HG03045 (cell line): ENCODE measurements around the gene GINS1.

Source experiments
- ATAC-seq: cut with Tn5 transposase; IDR thresholded peaks from one replicate; pipeline ENCODE4 v1.9.1; 2021; ENCODE audit warnings: mild to moderate bottlenecking, moderate library complexity; ENCODE audit not compliant: unreplicated experiment

GINS1 gene

DNA sequence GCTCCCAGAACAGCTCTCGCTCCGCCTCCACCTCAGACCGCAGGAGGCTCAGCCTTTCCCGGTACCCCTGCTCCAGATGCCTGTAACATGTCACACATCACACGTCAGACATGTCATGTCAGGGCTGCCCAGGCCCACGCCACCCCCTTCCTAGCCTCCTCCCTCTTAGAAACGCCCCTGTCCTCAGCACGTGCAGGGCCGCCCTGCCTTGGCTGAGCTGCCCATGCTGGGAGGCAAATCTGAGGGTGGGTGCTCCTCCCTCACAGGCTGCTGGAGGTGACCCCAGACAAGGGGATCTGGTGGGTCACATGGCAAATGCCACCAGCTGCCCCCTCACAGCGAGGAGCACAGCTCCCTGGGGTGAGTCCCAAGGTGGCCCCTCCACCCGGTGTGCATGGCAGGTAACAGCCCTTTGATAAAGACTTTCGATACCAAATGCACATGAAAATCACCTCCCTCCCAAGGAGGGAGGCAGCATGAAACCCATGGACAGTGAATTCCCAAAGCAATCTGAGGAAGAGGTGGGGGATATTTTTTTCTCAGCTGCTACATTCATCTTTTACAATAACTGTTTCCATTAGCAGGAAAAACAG, 84.1 kb downstream of the GINS1 start:
- ATAC-seq: no peak

GRCh38 chr20:25493137-25493536, 85.7 kb downstream of the GINS1 start:
- ATAC-seq: no peak

GRCh38 chr20:25493748-25494505, 86.5 kb downstream of the GINS1 start:
- ATAC-seq: no peak

DNA sequence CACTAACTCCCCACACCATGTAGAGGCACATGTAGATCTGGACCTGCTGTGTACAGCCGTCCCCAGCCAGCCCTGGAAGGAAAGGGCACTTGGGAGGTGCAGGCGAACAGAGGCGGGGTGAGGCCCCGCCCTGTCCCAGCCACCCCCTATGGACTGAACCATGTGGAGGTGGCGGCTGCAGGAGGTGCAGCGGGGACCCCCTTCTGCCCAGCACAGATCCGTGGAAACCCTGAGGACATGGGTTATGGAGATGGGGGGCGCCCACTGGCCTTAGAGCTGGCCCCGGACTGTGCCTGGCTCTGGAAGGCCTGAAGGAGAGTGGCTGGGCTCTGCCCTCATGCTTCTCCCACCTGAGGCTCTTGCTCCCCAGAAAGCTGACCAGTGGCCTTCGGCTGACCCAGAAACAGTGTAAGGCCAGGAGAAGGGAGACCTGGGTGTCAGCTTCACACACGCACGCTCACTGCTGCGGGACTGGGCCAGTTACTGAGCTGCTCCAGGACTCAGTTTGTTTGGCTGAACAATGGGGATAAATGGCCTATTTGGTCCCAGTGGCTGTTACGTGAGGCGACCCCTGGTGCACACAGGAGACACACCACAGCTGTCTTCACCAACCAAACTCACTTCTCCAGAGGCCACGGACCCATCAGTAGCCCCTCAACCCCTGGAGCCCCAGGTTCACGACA, 87.2 kb downstream of the GINS1 start:
- no peak for ATAC-seq

- no peak for ATAC-seq
Observed at GRCh38 chr20:25495189-25495824, 87.8 kb downstream of the GINS1 start.

- ATAC-seq: no peak
Observed at GRCh38 chr20:25496165-25496967, 88.9 kb downstream of the GINS1 start.

DNA sequence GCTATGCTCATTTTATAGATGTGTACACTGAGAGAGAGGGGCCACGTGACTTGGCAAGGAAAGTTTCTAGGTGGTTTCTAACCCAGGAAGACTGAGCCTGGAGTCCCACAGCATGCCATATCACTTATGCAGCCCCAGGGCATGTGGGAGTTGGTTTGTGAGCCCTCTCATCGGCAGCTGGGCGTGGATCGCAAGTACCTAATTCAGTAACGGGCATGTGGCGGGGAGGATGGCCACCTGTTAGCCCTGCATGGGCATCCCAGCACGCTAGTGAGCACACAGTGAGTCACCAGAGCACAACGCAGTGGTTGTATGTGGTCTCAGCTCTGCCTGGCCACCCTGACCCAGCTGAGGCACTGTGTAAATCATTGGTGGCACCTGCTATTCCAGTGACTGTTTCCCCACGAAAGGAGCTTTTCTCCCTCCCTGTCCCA, 89.5 kb downstream of the GINS1 start:
- ATAC-seq: no peak

DNA sequence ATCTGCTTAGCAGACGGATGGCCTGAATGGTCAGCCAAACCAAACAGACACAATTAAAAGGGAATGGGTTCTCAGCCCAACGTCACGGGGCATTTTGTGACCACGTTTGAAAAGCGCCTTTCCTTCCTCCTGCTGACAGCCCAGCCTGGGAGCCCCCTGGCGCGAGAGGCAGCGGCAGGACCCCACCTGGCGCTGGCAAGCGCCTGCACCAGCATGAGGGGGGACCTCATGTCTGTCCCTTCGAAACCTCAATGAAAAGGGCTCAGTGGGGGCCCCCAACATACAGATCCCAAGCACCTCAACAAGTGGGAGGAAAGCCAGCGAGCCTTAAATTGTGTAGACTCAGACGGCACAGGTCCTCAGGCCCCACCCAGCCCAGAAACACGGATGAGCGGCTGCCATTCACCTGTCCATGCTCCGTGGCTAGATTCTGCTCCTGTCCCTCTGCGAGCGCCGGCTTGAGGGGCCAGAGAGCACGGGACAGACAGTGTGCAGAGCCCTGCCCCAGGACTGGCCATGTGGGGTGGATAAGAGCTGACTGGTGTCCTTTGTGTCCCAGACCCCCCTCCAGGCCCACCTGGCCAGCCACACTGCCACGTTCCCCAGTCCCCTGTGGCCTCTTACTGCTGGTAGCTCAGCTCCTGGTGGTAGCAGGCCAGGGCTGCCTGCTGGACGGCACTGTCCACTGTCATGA, 90.3 kb downstream of the GINS1 start:
- ATAC-seq: no peak
